ENCODE measurements around the gene DUSP7. TPM values are rescaled to one million over a fixed set of nuclear protein-coding genes. Genes with fewer than 3 reads are reported as not detected.
"Not testable (repeated sequence)": the region's sequence is repeated elsewhere in the genome, so short reads cannot be mapped to it uniquely, and the experiment has no call there.

The DUSP7 gene
- total RNA-seq, 1 donor from 2014 or later = 40.7 TPM

- intact Hi-C loops (cut with micrococcal nuclease) = loop anchor here (10.0 kb wide), 2 partner anchors 174 to 1696 kb away; partner anchors contain the start of genes CYB561D2, NPRL2, TLR9 and TMEM115
These were observed 5.8 kb downstream of the DUSP7 start for GRCh38 chr3:52050571-52050970.

- intact Hi-C loops (cut with micrococcal nuclease) = no loop called here
These were observed 6.9 kb downstream of the DUSP7 start for GRCh38 chr3:52049503-52049902.

- intact Hi-C loops (cut with micrococcal nuclease) = no loop called here
These were observed 8.9 kb downstream of the DUSP7 start for GRCh38 chr3:52047295-52047960.

GRCh38 chr3:52046902-52047239, 9.5 kb downstream of the DUSP7 start:
- intact Hi-C loops (cut with micrococcal nuclease) = no loop called here

GRCh38 chr3:52046186-52046901, 10.0 kb downstream of the DUSP7 start:
- intact Hi-C loops (cut with micrococcal nuclease) = no loop called here

- intact Hi-C loops (cut with micrococcal nuclease) = no loop called here
These were observed 11.3 kb downstream of the DUSP7 start for GRCh38 chr3:52044869-52045619.

GRCh38 chr3:52043750-52044149, 12.6 kb downstream of the DUSP7 start:
- intact Hi-C loops (cut with micrococcal nuclease) = no loop called here

GRCh38 chr3:52043039-52043438, 13.3 kb downstream of the DUSP7 start:
- intact Hi-C loops (cut with micrococcal nuclease) = not testable (repeated sequence)

GRCh38 chr3:52041118-52041731, 15.1 kb downstream of the DUSP7 start:
- intact Hi-C loops (cut with micrococcal nuclease) = no loop called here

- intact Hi-C loops (cut with micrococcal nuclease) = no loop called here
These were observed 15.8 kb downstream of the DUSP7 start for GRCh38 chr3:52040600-52040999.

GRCh38 chr3:52039846-52040245, 16.5 kb downstream of the DUSP7 start:
- intact Hi-C loops (cut with micrococcal nuclease) = no loop called here

- intact Hi-C loops (cut with micrococcal nuclease) = no loop called here
These were observed 16.9 kb downstream of the DUSP7 start for GRCh38 chr3:52039426-52039825.

- intact Hi-C loops (cut with micrococcal nuclease) = no loop called here
These were observed 18.1 kb downstream of the DUSP7 start for GRCh38 chr3:52038227-52038626.

GRCh38 chr3:52037291-52037690, 19.1 kb downstream of the DUSP7 start:
- intact Hi-C loops (cut with micrococcal nuclease) = no loop called here

GRCh38 chr3:52036829-52037228, 19.5 kb downstream of the DUSP7 start:
- intact Hi-C loops (cut with micrococcal nuclease) = no loop called here

GRCh38 chr3:52036222-52036694, 20.1 kb downstream of the DUSP7 start:
- intact Hi-C loops (cut with micrococcal nuclease) = no loop called here

- intact Hi-C loops (cut with micrococcal nuclease) = no loop called here
These were observed 21.7 kb downstream of the DUSP7 start for GRCh38 chr3:52034651-52035050.

GRCh38 chr3:52034212-52034611, 22.2 kb downstream of the DUSP7 start:
- intact Hi-C loops (cut with micrococcal nuclease) = no loop called here

- intact Hi-C loops (cut with micrococcal nuclease) = not testable (repeated sequence)
These were observed 22.6 kb downstream of the DUSP7 start for GRCh38 chr3:52033748-52034147.

- intact Hi-C loops (cut with micrococcal nuclease) = no loop called here
These were observed 23.5 kb downstream of the DUSP7 start for GRCh38 chr3:52032702-52033408.

GRCh38 chr3:52031896-52032295, 24.5 kb downstream of the DUSP7 start:
- intact Hi-C loops (cut with micrococcal nuclease) = no loop called here

Data from T-helper 1 cell treated with Interleukin-12 subunit alpha and Interleukin-12 subunit beta and Interleukin-4 antibody, amounts not matched to agents 30 ng/mL and 1 ng/mL, for 36 hours (primary cell).